GM19468 (cell line): ENCODE data around the gene CCDC57.

ENCODE experiments used
- ATAC-seq: cut with Tn5 transposase; IDR thresholded peaks from one replicate; pipeline ENCODE4 v1.9.1; 2021; ENCODE audit warnings: mild to moderate bottlenecking, moderate library complexity, moderate number of reproducible peaks; ENCODE audit not compliant: unreplicated experiment; ENCODE audit errors: extremely low read depth

Gene CCDC57

DNA sequence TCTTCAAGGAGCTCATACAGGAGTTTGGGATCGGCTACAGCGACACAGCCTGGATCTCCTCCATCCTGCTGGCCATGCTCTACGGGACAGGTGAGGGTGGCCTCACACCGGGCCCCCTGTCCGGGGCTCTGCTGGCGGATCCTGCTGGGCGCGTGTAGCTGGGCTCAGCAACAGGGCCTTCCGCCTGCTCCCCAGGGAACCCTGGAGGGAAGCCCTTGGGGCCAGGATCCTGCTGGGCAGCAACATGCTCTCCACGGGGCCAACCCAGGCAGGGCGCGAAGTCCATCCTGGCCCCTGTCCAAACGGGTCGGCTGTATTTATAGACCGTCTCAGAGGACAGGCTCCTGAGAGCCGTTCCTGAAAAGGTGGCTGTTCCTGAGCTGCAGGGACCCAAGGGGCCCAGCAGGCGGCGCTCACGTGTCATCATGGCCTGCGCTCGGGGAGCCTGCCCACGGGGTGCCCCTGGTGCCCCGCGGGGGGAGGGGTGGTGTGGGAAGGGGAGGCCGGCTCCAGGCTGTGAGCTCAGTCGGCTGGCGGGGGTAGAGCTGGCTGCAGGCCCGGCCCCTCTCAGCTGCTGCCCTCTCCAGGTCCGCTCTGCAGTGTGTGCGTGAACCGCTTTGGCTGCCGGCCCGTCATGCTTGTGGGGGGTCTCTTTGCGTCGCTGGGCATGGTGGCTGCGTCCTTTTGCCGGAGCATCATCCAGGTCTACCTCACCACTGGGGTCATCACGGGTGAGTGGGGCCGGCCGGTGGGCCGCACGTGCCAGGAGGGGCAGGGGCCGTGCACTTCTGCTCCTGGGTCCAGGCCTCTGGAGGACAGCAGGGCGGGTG is 23.7 kb upstream of the CCDC57 start:
- ATAC-seq = no peak

DNA sequence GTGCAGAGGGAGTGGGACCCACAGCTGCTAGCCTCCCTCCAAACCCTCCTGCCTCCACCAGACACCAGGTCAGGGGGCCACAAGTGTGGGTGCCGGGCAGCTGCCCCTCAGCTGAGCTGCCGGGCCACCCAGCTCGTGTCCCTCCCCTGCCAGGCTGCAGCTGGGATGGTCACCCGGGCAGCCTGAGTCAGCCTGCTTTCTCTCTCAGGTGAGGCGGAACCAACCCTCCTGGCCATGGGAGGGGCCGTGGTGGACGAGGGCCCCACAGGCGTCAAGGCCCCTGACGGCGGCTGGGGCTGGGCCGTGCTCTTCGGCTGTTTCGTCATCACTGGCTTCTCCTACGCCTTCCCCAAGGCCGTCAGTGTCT is 23.1 kb upstream of the CCDC57 start:
- ATAC-seq = no peak

DNA sequence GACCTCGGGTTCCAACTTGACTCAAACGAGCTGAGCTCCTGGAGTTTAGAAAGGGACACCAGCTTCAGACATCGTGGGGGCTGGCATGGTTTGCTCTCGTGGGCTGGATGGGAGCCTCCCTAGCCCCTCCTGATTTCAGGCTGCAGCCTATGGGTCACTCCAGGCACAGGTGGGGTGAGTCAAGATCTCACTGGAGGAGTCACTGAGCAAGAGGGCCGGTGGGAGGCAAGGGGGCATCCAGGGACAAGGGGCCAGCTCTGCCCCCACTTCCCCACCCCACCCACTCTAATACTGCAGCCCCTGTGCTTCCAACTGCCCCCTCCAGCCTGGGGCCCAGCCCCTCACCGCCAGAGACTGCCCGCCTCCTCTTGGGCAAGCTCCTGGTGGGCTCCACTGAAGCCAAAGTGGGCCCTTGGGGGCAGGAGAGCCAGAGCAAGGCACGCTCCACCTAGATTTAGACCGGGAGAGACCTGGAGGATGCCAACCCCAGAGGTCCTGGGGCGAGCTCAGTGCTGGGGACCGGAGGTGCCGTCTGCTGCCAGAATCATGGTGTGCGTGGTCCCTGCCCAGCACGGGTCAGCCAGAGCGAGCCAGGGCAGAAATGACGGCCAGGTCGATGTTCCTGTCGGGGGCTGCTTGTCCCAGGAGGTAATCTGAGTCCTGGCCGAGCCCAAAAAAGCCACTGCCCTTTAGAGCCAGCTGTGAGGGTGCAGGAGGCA is 22.6 kb upstream of the CCDC57 start:
- ATAC-seq = no peak

DNA sequence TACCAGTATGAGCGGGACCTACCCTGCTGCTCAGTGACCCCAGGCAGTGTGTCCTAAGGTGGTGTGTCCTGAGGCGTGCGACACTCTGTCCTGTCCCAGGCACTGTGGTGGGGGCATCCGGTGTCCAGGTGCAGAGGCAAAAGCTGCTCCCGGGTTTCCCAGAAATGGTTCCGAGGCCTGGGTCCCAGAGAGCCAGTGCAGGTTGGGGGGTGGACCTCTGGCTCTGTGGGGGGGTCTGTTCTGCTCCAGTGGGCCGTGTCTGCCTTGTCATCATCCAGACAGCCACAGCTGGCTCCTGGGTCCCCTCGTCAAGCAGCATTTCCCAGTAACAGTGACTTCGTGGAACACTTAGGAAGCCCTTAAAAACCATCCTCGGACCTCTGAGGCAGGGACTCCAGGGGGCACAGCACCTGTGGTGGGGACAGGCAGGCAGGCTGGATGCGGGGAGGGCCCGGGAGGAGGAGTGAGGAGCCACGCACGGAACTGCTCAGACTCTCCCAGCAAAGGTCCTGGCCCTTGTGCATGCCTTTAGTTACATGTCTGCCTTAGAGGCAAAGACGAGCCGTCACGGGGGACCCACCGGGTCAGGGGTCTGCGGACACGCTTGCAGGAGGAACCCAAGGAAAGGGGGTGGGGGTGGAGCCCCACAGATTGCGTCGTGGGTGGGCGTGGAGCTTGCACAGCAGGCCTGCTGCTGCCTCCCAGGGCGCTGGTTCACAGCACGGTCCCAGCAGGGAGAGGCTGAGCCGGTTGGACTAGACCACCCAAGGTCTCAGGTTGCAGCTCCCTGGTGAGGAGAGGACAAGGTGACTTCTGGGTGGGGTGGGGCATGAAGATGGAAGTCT is 21.8 kb upstream of the CCDC57 start:
- no peak for ATAC-seq

DNA sequence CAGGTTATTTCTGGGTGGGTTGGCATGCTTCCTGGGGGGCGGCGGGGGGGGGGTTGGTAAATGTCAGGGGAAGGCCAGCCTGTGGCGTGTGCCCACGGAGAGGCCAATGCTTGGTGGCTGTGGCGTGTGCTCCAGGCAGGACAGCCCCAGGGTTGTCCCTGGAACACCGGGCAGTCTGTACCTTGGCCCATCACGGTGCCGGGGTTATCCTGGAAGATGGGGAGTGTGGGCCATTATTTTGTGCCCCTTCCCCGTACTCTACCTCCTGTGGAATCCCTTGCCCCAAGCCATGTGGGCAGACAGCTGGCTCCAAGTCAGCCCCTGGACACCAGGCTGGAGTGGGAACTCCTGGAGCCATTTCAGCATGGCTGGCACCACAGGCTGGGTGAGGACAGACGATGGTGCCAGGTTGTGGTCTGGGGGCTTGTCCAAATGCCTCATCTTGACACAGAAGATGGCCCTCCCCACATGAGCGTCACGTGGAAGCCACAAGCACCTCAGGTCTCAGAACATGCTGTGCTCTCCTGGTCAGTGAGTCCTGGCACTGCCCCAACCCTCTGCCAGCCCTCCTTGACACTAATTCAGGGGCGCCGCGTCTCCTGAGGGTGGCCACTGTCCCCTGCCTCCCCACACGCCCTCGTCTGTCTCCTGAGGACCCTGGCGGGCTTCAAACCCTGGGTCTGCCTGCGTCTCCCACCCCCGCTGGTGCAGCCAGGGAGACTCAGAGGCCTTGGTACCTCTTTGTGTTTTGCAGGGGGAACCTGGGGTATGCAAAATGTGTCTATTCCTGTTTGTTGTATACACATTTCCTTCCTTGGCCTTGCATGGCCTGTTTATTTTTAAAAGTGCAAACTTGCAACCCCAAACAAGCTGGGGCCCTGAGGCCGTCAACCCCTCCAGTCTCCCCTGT is 20.5 kb upstream of the CCDC57 start:
- no peak for ATAC-seq

DNA sequence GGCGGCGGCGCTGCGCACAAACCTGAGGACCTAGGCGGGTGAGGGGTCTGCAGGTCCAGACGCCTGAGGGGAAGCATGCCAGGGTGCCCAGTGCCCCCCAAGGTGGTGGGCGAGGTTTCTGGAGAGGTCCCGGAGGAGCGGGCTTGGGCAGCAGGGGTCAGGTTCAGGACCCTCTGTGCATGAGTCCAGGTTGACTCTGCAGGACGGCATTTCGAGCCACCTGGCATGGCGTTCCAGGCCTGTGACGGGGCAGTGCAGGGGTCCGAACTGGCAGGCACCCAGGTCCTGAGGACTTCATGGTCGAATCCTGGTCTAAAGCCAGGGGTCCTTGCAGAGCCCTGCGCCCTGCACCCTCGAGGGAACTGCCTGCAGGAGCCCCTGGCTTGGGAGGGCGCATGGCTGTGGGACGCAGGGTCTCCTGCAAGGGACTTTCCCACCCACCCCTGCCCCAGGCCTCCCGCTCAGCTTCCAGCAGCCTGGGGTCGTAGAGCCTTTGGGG is 19.7 kb upstream of the CCDC57 start:
- ATAC-seq = no peak

DNA sequence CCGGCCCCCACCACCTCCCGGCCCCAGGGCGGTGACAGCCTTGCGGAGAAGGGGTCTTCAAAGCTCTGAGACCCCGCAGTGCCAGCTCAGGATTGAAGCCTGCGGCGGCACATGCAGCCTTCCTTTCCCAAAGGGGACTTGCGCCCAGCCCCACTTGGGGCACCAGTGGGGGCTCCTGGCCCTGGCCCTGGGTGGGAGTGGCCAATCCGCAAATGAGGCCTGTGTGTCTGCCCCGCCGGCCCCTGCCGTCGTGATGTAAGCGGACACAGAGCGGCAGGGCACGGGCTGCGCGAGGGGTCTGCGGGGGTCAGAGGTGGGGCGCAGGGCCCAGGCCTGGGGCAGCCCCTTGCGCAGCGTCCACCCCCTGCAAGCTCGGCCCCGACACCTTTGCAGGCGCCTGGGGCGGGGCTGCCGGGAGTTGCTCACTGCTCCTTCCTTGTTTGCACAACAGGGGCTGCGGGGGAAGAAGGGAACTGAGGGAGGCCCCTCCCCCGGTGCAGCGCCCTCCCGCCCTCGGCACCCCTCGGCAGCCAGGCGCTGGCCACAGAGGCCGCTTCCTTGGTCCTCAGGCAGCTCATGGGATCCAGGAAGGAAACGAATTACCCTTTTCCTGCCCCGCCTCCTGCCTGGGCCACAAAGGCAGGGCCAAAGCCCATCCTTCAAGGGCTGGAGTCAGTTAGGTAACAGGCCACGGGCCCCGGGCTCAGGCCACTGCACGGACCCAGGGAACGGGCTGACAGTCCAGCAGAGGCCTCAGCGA is 19.1 kb upstream of the CCDC57 start:
- ATAC-seq = no peak

DNA sequence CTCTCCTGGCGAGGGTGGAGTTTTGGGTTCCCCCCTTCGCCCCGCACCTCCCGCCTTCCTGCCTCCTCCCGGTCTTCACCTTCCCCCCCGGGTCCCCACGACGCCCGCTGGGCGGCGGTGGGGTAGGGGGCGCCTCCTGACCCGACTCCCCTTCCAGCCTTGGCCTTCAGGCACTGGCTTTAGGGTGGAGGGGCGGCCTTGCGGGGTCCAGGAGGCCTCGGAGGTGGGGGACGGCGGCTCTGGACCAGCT is 18.6 kb upstream of the CCDC57 start:
- no peak for ATAC-seq

DNA sequence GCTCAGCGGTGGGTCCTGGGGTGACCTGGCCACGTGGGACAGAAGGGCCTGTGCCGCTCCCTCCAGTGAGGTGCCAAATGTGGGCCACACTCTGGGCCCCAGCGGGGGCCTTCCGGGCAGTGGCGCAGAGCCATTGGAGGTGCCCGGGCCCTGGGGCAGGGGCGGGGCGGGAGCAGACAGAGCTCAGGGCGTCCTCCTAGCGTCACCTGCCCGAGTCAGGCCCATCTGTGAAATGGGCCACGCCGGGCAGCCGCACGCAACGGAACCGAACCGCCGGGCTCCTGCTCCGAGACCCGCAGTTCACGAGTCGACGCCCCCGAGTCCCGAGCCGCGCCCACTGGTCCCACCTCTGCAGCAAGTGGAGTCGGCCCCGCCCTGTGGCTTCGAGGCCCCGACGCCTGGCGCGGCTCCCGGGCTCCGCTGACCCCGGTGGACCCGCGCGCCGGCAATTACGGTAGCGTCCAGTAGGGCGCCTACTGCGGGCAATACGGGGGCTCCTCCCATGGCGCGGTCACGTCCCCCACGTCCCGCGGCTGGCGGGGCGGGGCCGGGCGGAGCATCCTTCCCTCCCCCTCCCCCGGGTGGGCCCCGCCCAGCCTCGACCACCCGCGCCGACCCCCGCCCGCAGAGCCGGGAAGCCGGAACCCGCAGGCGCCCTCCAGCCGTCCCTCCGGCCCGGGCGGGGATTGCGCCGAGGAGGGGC is 18.1 kb upstream of the CCDC57 start:
- ATAC-seq = no peak

DNA sequence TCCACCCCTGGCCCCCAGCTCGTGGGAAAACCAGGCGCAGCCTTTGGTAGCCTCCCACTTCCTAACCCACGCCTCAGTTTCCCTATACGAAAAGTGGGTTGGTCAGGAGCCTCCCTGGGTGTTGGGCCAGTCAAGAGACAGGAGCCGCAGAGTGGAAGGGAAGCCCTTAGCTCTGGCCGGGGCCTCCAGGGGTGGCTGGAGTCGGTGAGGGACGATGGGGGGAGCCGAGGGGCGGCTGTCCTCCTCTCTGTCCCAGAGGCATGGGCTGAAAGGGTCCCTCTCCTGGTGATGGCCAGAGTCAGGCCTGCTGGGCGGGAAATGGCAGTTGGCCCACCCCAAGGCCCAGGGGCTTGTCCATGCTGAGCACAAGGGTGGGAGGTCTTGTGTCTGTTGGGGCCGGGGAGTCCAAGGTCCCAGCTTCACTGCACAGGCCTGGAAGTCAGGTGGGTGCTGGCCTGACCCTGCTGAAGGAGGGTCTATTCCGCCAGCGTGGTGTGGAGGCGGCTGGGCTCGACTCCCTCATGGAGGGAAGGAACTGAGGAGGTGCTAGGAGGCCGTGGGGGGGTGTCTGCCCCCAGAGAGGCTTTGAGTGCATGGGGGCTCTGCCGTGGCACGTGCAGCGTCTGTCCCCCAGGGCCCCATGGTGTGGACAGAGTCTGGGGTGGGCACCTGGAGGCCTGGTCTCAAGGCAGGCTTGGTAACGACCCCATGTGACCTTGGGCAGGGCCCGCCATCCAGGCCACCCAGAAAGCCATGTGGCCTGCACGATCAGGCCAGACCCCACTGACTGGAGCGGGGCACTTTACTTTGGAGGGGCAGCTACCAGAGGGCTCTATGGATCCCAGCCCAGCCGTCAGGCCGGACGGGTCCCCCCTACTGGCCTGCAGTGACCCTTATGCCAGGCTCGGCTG is 17.3 kb upstream of the CCDC57 start:
- ATAC-seq = no peak

DNA sequence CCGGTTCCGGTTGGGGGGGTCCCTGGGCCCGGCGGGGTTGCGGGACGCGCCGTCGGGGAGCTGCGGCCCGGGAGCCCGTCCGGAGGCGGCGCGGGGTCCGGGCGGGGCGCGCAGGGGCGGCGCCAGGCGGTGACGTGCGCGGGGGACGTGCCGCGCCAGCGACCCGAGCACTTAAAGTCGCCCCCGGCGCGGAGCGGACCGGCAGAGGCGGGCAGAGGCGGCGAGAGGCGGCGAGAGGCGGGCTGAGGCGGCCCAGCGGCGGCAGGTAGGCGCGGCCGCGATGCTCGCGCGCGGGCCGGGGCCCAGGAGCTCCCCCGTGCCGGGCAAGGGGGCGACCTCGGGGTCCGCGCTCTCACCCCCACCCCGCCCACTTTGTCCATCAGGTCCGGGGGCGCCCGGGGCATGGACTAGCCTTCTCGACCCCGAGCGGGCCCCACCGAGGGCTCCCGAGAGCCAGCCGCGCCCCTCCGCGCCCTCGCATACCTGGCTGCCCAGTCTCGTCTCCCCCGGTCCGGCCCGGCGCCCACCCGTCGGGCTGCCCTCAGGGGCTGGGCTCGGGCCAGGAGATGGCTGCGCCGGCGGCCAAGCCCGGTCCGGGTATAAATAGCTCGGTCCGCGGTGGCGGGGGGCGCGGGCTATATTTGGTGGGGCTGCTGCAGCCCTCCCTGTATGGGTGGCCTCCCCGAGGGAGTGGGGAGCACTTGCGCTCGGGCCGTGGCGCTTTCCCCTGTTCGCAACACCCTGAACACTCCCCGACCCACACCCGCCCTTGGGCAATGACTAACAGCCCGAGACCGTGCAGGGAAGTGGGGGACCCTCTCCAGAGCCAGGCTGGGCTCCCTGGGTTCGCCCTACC is 16.4 kb upstream of the CCDC57 start, which contains the start of gene SLC16A3:
TSS of gene SLC16A3 (plus strand) at position 201 of the 856 bp plus-strand sequence. CDS start 6,967 bp downstream, outside the sequence.
- ATAC-seq = no peak

DNA sequence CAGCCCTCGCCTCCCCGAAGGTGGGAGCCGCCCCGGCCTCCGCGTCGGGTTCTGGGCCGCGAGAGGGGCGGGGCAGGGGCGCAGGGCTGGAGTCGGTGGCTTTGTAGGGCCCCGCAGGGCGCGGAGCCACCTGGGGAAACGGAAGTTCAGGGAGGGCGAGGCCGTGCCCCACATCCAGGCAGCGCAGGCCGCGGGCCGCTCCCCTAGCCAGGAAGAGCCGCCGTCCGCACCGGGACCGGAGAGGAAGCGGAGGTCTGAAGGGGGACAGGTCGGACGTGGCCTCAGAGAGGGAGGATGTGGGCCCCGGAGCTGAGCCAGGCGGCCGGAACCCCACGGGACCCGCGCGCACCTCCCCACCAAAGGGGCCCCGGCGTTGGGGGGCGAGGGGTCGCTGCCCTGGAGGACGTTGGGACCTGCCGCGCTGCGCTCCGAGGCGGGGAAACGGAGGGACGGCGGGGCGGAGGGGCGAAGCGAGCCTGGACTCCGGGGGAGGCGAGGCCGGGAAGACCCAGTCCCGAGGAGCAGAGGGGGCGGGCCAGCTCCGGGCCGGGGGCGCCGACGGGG is 15.7 kb upstream of the CCDC57 start:
- ATAC-seq = no peak

DNA sequence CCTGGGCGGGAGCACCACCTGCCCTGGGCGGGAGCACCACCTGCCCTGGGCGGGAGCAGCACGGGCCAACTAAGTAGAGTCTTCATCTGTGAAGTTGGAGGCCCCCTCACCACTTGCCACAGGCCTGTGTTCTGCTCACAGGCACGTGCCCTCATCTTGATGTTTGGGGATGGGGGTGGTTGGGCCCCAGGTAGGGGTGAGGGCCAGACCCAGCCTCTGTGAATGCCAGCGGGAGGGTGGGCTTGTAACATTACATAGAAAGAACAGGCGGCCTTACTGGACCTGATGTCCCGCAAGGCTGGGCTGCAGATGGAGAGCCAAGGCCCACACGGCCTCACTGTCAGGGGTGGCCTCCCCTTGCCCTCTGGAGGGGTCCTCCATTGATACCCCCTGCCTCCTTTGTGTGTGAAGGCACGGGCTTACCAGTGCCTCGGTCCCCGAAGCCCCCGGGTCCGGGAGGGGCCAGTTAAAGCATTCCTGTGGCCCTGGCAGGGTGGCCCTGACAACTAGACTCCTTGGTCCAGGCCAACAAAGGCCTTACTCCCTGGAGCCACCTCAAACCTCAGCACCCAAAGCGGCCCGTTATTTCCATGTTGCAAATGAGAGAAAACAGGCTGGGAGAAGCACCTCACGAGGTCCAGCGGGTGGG is 15.1 kb upstream of the CCDC57 start:
- no peak for ATAC-seq

DNA sequence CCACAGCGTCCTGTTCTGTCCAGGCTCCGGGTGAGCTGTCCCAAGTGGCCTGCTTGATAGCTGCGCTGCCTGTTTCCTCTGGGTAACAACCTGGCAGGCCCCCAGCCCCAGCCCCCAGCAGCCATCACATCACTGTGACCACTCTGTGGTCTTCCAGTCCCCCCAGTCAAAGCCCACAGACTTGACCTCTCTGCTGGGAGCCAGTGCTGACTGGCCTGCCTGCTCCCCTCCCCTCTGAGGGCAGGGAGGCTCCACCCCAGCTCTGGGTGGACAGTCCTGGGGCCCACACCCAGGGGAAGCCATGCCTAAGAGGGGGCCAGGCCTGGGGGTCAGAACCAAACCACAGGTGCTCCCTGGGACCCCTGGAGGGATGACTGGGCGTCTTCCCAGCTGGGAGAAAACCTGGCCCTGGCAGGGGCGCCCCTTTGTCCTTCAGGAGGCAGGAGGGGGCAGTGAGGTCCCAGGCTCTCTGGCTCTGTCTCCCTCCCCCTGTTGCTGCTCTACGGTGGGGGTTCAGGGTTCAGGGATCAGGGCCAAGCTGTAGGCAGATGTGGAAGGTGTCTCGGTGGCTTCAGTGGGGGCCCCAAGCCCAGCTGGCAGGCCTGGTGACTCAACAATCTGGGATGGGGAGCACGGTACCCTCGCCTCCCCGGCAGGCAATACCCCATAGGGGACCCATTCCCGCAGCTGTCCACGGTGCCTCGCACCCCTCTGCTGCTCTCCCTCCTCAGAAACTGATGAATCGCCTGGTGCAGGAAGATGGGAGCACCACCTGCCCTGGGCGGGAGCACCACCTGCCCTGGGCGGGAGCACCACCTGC is 14.4 kb upstream of the CCDC57 start:
- no peak for ATAC-seq
